Ovary (tissue), 9 donors: ENCODE data around the gene ZNF804B. TPM values are rescaled to one million over a fixed set of nuclear protein-coding genes. Genes with fewer than 3 reads are reported as not detected.

Experiments used
- DNase-seq, 5 donors: peaks; one replicate each; pipeline ENCODE4 v3.0.0-alpha.2; 2019 to 2020
- H3K27ac ChIP-seq, 2 donors: fragments of 200-600 bp; one replicate each; pipeline versions ENCODE4 v1.5.1 to v1.8.0; 2019 to 2022
- H3K27me3 ChIP-seq: fragments of 200-600 bp; one replicate; pipeline ENCODE4 v1.8.0; 2022
- H3K36me3 ChIP-seq: fragments of 200-600 bp; sonication (generic); one replicate; pipeline ENCODE4 v1.5.1; 2019
- H3K4me1 ChIP-seq: one replicate; pipeline ENCODE4 v1.8.1; 2013; ENCODE audit warnings: mild to moderate bottlenecking, moderate library complexity; ENCODE audit not compliant: insufficient read depth
- H3K4me3 ChIP-seq: fragments of 200-600 bp; sonication (generic); one replicate; pipeline ENCODE4 v1.5.1; 2017
- H3K9me3 ChIP-seq, 2 donors: fragments of 200-600 bp in 1 of 2; sonication (generic) in 1 of 2; one replicate each; pipeline versions ENCODE4 v1.5.1 to v1.8.1; 2013 to 2019; ENCODE audit warnings: mild to moderate bottlenecking in 1 of 2, moderate library complexity in 1 of 2
- CTCF ChIP-seq, 3 donors: fragments of 450-650 bp in 2 of 3; fragments of 200-600 bp in 1 of 3; IDR thresholded peaks; one replicate each; pipeline versions ENCODE4 v1.5.1 to v1.8.0; 2016 to 2022; ENCODE audit warnings: antibody characterized with exemption in 3 of 3, mild to moderate bottlenecking in 1 of 3
- EP300 ChIP-seq: sonication (generic); formaldehyde crosslinking; IDR thresholded peaks from one replicate; pipeline ENCODE4 v1.6.1; 2017; ENCODE audit warnings: antibody characterized with exemption
- POLR2A ChIP-seq: fragments of 450-650 bp; IDR thresholded peaks from one replicate; pipeline ENCODE4 v1.6.1; 2017; ENCODE audit warnings: antibody characterized with exemption, mild to moderate bottlenecking, moderate library complexity
- WGBS, 3 donors: extraction: QIAGEN DNeasy Blood & Tissue Kit in 1 of 3; methylation state at CpG; one replicate each; pipeline versions ENCODE4 v1.1.5 to v1.1.7; 2013 to 2017; 5-methylcytosine and 5-hydroxymethylcytosine counted together
- intact Hi-C, 4 donors: fragments of 100-400 bp; cut with DNase I; formaldehyde crosslinking; loops; one replicate each; pipeline versions ENCODE4 v1.11.0 to v1.15.1; 2022 to 2023
- polyA plus RNA-seq, 2 donors: library from polyadenylated mRNA; stranded (reverse); fragments of 200-250 nt in 1 of 2; fragments of 350-450 nt in 1 of 2; fragmentation: Illumina TruSeq in 1 of 2; extraction: RNeasy Lipid Tissue Mini Kit (QIAGEN cat#74804) in 1 of 2; gene quantifications; one replicate each; pipeline ENCODE4 v1.2.3, GENCODE V29; 2013 to 2014
- total RNA-seq, 7 donors: library from RNA; depleted of rRNA in 2 of 7; stranded (reverse); fragments of >200 nt in 2 of 7; fragmentation: NEBNext Ultra II Directional in 3 of 7; extraction: Animal tissue kit (Norgen Biotek cat#: 25700) in 3 of 7; gene quantifications; one replicate each; pipeline versions ENCODE4 v1.1.0 to v1.2.4, GENCODE V29; 2016 to 2023
- donor health status: DM: no; HTN: no; CAD: no; lungs with moderate emphysema.
- donor health status: DM: no; HTN: no; CAD: no.
- donor health status: Bipolar disorder and iron deficiency.
- donor health status: DM: yes; HTN: yes; CAD: no.
- donor health status: DM: no; HTN: no; CAD: no.
- donor health status: DM: yes; HTN: yes; CAD: no.

Gene ZNF804B
- total and polyA plus RNA-seq, 9 donors, result 0.08 to 0.28 (median 0.25) TPM; not detected in 6

GRCh38 chr7:89238156-89238555, 478.7 kb downstream of the ZNF804B start:
- no peak overlapping the region for H3K27ac ChIP-seq
- no peak for DNase-seq
- no peaks in the 10 kb centered on the region for H3K36me3 ChIP-seq
- H3K4me3 ChIP-seq, result no peak overlapping the region
- intact Hi-C loops, result no loop called here
- H3K9me3 ChIP-seq, result no peaks in the 10 kb centered on the region
- no peak for TF ChIP-seq EP300
- no peak for TF ChIP-seq CTCF (IDR thresholded peaks at IDR 0.05)
- no peak for TF ChIP-seq POLR2A
- no peaks in the 10 kb centered on the region for H3K27me3 ChIP-seq
- peaks cover 2% of the 10 kb centered on the region for H3K4me1 ChIP-seq

- intact Hi-C loops, result no loop called here
- Histone ChIP-seq H3K27me3 (no peaks in the 10 kb centered on the region), H3K27ac (no peak overlapping the region), H3K4me1 (peaks cover 1% of the 10 kb centered on the region), H3K4me3 (no peak overlapping the region), H3K9me3 (peaks cover 0 to 3% of the 10 kb centered on the region in 2 donors), H3K36me3 (no peaks in the 10 kb centered on the region)
- TF ChIP-seq CTCF (IDR thresholded peaks at IDR 0.05), result no peak
- no peak for TF ChIP-seq POLR2A
- no peak for TF ChIP-seq EP300
- DNase-seq, result no peak
These were observed 486.7 kb downstream of the ZNF804B start for GRCh38 chr7:89246196-89246595.

DNA sequence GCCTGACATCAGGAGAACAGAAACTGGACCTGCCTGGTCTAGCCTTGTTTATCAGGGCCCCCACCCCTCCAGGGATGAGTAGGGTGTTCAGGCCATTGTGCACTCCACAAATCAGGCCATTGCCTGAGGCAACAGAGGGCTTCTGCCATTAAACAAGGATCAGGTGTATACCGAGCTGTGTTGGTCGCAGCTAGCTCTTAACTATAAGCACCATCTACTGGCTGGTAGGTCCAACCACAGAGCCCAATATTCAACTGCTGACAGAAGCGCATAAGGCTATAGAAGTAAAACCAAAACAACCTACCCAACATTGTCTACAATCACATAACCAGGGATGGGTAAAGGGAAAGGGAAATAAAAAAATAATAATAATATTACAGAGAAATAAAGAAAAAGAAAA, 487.7 kb downstream of the ZNF804B start:
- DNase-seq, result no peak
- Histone ChIP-seq H3K27ac (no peak overlapping the region), H3K36me3 (no peaks in the 10 kb centered on the region), H3K9me3 (peaks cover 0 to 3% of the 10 kb centered on the region in 2 donors), H3K4me3 (no peak overlapping the region), H3K4me1 (no peaks in the 10 kb centered on the region), H3K27me3 (no peaks in the 10 kb centered on the region)
- TF ChIP-seq CTCF (IDR thresholded peaks at IDR 0.05), result no peak
- no peak for TF ChIP-seq POLR2A
- no peak for TF ChIP-seq EP300
- WGBS, 3 donors, result 91 to 98% (median 96%) methylated on average over 3 of the region's 3 CpGs
- intact Hi-C loops, result no loop called here

- Histone ChIP-seq H3K4me1 (no peaks in the 10 kb centered on the region), H3K27me3 (no peaks in the 10 kb centered on the region), H3K36me3 (no peaks in the 10 kb centered on the region), H3K9me3 (no peaks in the 10 kb centered on the region), H3K4me3 (no peak overlapping the region), H3K27ac (no peak overlapping the region)
- DNase-seq, result no peak
- TF ChIP-seq EP300 (no peak), CTCF (IDR thresholded peaks at IDR 0.05) (no peak), POLR2A (no peak)
- WGBS, 3 donors, result 84 to 94% (median 85%) methylated on average over 2 of the region's 2 CpGs
- intact Hi-C loops, result no loop called here
These were observed 499.6 kb downstream of the ZNF804B start for GRCh38 chr7:89259085-89259484.

DNA sequence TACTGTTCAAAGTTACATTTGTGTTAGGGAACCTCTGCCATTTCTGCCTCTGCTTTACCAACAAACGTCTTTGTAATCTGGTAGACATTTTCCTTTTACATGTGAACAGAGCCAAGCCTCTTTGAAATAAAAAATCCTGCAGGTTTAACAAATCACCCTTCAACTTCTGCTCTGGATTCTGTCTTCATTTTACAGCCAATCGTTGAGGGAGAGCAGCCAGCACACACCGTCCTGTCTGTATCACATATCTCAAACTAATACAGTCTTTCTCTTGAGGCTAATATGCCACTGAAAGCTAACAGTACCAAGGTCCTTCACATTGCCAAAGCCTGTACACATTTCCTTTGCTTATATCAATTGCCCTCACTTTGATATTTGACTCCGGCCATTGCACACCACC, 504.6 kb downstream of the ZNF804B start:
- no peak for DNase-seq
- no peaks in the 10 kb centered on the region for H3K36me3 ChIP-seq
- 71 to 89% (median 83%) methylated on average over 4 of the region's 4 CpGs for WGBS, 3 donors
- H3K27ac ChIP-seq, result no peak overlapping the region
- TF ChIP-seq CTCF (IDR thresholded peaks at IDR 0.05), result no peak
- no peak for TF ChIP-seq POLR2A
- no peak for TF ChIP-seq EP300
- no peaks in the 10 kb centered on the region for H3K9me3 ChIP-seq
- no peaks in the 10 kb centered on the region for H3K4me1 ChIP-seq
- no peaks in the 10 kb centered on the region for H3K27me3 ChIP-seq
- no peak overlapping the region for H3K4me3 ChIP-seq
- intact Hi-C loops, result no loop called here
